GM18951 (cell line): ENCODE data around the gene SPATS2L.

ENCODE experiments used
- POLR2A ChIP-seq: IDR thresholded peaks from 4 replicates; pipeline ENCODE4 v1.6.1; 2011; ENCODE audit warnings: mild to moderate bottlenecking; ENCODE audit not compliant: insufficient read length, insufficient read depth; ENCODE audit errors: extremely low read depth
- in situ Hi-C: fragments of 300-500 bp; cut with MboI; formaldehyde crosslinking; loops from one replicate; pipeline ENCODE4 v1.12.0; 2022; ENCODE audit warnings: low sequenced_read_pairs, mixed read lengths, inconsistent platforms; ENCODE audit not compliant: unreplicated experiment

SPATS2L gene

DNA sequence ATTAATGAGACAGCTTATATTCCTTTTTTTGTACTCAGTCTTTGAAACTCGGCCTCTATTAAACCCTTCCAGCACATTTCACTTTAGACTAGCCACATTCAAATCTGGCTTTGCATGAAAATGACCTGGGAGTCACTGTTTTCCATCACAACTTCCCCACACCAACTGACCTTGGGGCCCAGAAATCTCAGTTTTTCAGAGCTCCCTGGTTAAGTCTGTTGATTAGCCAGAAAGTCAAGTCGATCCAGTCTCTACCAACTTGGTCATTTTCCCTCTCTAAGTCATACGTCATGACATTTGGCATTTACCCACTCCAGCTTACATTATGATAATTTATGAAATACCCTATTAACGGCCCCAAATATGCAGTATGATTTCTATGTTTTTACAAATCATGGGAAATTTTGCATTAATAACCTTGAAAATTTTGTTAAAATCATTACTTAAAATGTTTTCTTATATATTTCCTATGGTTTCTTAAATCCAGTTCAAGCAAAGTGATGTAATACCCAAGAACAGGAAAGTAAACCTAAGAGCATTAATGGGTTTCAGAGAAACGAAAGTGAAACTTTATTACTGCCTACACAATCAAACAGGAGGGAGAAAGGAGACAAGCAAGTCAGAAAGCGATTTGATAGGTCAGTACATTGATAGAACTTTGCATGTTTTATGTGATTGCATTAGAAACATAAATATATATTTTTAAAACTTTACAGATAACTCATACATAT lies 77.1 kb downstream of the SPATS2L start:
- no peak for TF ChIP-seq POLR2A
- in situ Hi-C loops, result no loop called here

DNA sequence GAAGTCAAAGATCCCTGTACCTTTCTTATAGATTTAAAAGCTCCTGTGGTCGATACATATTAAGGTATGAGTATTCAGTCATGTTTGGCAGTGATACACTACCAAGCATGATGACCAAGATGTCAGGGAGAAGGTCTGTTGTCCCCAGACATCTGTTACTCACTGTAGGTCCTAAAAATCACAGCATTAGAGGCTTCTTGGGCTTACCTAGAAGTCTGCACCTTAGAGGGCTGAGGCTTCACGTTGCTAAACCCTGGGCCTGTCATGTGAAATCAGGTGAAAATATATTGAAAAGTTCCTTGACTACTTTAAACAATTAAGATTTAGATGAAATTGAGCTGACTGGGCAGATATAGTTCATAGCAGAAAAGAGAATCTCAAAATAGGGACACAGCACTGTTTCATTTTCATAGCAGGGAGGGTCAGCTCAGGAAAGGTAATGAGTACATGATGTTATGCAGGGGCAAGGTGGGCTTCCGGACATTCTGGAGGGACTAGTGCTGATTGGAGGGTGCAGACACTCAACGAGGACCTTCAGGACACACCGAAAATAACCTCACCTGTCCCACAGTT lies 78.7 kb downstream of the SPATS2L start:
- no peak for TF ChIP-seq POLR2A
- in situ Hi-C loops, result no loop called here

DNA sequence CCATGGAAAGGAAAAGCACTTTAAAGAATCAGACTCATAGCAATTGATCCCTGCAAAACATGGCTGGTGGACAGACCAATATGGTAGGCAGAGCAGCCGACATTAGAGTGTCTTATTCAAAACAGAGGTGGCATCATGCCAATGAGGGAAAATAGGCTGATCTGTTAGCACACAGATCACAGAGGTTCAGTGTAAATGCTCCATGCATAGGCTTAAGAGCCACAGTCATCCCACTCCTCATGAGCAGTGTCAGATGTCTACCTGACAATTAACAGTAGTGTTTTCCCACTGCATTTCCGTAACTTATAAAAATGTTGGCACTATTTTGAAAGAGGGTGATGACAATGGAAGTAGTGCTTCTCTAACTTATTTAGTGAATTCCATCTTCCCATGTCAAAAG lies 86.7 kb downstream of the SPATS2L start:
- in situ Hi-C loops, result no loop called here
- no peak for TF ChIP-seq POLR2A

DNA sequence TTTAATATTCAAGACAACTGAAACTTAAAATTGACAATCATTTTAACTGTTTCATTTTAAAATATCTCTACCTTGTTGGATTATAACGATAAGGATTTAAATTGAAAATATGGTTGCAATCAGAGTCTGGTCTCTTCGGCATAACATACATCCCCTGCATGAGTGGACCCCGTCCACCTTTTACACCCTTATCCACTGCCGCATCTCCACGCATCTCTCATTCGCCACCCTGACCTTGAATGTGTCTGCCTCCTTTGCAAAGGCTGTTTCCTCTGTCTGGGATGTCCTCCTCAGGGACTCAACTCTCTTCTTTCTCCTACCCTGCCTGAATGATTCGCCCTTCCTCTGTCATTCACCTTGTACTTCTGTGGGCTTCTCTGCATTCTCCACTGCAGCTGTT lies 87.6 kb downstream of the SPATS2L start:
- in situ Hi-C loops, result no loop called here
- TF ChIP-seq POLR2A, result no peak

DNA sequence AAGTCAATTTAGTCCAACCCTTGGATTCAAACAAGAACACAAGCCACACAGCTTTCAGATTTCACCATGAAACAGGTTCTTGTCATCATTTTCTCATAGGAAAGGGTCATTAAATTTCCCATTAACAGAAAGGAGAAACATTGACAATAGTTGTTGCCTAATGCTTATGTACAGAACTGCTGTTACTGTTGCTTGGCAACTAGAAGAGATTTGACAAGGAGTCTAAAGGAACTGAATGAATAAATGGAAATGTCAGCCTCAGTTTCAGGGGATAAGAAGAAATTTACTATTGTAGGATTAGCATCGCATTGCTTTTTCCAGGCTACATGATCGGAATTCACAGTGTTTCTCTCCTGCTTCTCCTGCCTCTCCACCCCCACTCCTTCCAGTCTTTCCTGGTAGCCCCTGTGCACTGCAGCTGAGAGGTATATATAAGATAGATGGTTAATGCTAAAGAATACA lies 90.3 kb downstream of the SPATS2L start:
- in situ Hi-C loops, result no loop called here
- no peak for TF ChIP-seq POLR2A

DNA sequence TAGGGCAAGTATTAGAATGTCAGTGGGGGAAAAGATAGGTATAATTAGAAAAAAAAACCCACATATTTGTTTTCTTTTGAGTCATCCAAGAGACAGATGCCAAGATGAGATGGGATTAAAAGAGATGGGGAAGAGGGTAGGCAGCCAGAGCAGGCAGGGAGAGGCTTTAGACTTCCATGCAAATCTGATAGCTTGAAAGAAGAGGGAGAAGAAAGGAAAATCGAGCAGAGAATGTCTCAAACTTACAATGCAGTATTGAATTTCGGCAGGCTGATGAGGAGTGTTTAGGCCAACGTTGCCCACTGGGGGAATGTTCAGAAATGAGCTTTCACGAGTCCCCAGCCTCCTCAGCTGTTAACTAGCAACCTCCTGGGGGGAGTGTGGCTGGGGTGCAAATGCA lies 91.3 kb downstream of the SPATS2L start:
- in situ Hi-C loops, result no loop called here
- TF ChIP-seq POLR2A, result no peak

DNA sequence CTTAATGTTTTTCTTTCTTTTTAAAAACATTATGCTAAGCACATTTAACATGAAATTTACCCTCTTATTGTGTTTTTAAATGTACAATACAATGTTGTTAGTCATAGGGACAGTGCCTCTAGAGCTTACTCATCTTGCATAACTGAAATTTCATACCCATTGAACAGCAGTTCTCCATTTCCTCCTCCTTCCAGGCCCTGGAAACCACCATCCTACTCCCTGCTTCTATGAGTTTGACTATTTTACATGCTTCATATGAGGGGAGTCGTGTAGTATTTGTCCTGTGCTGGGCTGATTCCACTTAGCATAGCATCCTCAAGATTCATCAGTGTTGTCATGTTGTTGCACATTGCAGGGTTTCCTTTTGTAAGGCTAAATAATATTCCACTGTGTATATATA lies 92.6 kb downstream of the SPATS2L start:
- no peak for TF ChIP-seq POLR2A
- in situ Hi-C loops, result no loop called here

DNA sequence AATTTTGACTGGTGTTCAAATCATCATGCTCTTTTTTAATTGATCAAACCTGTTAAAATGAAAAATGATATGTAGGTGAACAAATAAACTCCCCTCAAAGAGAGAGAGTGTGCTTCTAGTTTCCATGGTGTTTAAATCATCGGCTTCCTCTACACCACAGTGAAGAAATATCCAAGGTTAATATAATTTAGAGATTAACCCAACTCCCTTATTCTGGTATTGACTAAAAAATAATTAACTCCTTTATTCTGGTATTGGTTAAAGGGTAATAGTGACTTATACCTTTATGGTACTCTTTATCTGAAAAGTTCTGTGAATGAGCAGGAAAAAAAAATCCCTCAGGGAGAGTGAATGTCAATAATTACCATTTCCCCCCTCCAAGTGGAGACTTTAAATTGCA lies 93.1 kb downstream of the SPATS2L start:
- in situ Hi-C loops, result no loop called here
- no peak for TF ChIP-seq POLR2A

DNA sequence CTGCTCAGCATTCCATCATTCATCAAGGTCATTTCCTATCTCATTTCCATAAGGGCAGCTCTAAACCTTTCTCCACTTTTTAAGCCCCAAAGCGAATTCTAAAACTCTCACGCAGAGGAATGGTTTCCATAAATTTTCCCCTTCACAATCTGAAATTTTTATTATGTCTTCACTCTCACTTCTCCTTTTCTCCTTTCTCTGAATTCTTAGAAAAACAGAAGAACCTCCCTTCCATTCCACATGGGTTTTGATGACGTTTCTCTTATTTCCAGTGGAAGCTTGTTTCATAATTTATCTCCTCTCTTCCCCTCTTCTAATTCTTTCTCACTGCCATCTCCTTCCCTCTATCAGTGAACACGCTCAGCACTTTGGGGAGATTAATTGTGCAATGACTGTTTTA lies 97.3 kb downstream of the SPATS2L start:
- no peak for TF ChIP-seq POLR2A
- in situ Hi-C loops, result no loop called here

DNA sequence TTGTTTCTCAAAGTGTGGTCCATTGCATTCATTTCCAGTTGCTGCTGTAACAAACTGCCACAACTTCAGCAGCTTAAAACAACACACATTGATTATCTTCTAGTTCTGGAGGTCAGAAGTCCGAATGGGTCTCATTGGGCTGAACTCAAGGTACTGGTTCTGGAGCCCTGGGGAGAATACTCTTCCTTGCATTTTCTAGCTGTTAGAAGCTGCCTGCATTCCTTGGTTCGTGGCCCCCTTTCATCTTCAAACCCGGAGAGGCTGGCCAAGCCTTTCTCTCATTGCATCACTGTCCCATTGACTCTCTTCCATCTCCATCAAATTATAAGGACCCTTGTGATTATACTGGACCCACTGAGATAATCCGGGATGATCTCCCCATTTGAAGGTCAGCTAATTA lies 98.1 kb downstream of the SPATS2L start:
- TF ChIP-seq POLR2A, result no peak
- in situ Hi-C loops, result no loop called here

DNA sequence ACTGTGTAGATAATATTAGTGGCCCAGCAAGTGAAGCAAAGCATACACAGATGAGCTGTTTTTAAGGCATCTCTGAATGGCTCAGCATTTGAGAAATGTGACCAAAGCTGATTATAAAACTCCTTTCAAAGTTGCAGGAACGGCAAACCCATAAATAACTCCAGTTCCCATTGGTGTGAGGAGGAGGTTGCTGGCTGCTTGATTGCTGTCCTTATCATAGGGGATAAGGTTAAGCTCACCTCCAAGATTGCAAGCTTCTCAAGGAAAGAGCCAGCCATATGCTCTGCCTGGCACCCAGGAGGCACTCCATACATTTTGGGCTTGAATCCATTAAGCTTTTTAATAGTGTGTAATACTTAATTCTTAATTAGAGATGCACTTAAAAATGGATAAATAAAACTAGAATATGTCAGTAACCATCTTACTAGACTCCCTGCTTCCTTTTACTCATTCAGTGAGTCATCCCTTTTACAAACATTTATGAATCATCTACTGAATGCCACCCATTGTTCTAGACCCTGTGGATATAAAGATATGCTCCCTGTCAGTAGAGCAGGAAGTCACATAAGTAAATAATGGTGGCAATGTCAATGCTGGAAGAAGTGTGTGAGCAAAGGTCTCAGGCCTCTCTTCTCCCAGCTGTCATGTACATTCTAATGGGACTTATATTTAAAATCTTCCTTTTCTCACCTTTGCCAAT lies 99.3 kb downstream of the SPATS2L start:
- in situ Hi-C loops, result no loop called here
- no peak for TF ChIP-seq POLR2A

DNA sequence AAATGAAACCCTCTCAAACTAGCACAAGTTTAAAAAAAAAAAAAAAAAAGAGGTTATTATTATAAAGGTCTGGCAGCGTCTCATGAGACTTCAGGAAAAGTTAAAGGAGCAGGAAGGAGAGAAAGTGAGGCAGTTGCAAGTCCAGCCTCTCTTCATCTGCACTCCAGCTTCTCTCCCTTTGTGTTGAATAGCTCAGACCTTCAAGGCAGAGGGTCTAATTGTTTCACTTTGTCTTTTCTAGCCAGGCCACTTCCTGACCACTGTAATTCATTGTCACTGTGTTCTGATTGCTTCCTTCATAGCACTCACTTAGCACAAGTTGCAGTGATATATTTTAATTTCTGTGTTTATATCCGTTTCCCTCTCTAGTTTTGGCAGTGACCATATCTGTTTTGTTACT lies 99.9 kb downstream of the SPATS2L start:
- in situ Hi-C loops, result no loop called here
- TF ChIP-seq POLR2A, result no peak

DNA sequence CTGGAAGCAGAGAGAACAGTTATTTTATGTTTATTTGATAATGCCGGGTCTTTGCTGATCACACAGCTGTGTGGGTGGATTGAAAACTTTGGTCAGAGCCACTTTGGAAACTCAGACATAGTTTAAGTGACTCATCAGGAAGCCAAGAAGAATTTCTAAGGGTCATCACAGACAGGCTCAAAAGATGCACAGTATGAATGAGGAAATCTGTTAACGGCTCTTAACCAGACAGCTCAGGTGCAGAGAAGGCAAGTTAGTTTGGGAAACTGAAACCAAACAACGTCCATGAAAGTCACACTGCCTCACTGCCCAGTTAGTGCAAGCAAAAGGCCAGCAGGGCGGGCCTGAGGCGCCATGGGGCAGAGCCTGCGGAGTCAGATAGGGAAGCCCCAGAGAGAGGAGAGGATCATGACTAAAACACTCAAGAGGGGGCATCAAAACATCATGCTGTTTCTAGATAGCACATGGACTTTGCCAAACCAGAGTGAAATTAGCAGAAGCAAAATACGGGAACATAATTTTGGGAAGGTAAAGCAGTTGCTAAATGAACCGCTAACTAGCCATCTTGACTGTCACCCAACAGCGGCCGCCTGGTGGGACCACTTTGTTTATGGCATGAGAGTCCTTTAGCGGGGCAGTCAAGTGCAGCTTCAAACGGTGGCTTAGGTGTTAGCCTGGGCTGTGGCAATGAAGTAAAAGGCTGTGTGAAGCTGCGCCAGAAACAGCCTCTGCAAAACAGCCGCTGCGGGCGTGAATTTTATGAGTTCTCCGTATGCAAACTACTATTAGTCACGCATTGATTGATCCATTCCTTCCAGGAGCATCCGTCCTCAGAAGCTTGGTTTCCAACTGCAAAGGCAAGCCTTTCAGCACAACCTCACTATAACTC lies 102.2 kb downstream of the SPATS2L start:
- no peak for TF ChIP-seq POLR2A
- in situ Hi-C loops, result no loop called here
